ENCODE data around the gene AP1S1.
"Not testable (repeated sequence)": the region's sequence is repeated elsewhere in the genome, so short reads cannot be mapped to it uniquely, and the experiment has no call there.

Gene AP1S1

DNA sequence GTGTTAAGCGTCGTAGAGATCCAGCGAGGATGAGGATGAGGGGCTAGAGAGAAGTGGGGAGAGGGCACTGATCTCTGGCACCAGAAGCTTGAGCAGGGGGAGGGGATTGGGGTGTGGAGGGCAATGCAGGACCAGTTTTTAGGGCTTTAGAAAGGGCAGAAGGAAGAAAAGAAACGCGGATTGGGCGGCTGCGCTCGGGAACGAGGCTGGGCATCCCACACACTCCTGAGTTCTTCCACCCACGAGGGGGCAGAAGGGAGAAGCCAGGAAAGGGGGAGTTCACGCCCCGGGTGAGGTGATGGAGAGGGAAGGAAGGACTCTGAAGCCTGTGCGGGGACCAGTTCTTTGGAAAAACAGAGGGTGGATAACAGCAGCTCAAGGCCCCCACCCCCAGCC, 17.2 kb downstream of the AP1S1 start:
- no peak for DNase-seq (ENCODE audit: low read depth)

- DNase-seq (ENCODE audit: low read depth), result no peak
Measured at GRCh38 chr7:101172005-101172853, 18.0 kb downstream of the AP1S1 start.

GRCh38 chr7:101172854-101173751, 18.8 kb downstream of the AP1S1 start:
- no peak for DNase-seq (ENCODE audit: low read depth)

- DNase-seq (ENCODE audit: low read depth), result peak; percentile 44
Measured at GRCh38 chr7:101173752-101174244, 19.5 kb downstream of the AP1S1 start.

GRCh38 chr7:101174322-101174854, 20.1 kb downstream of the AP1S1 start:
- DNase-seq (ENCODE audit: low read depth), result no peak

DNA sequence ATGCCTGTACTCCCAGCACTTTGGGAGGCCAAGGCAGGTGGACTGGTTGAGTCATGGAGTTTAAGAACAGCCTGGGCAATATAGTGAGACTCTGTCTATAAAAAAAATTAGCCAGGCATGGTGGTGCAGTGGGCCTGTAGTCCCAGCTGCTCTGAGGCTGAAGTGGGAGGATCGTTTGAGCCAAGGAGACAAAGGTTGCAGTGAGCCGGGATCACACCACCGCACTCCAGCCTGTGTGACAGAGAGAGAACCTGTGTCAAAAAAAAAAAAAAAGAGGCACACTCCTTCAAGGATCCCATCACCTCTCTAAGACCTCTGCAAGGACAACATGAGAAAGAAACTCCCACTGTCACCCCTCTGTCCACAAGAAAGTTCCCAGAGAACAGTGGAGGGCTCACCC, 21.4 kb downstream of the AP1S1 start:
- DNase-seq (ENCODE audit: low read depth), result no peak

GRCh38 chr7:101177644-101178043, 23.4 kb downstream of the AP1S1 start:
- DNase-seq (ENCODE audit: low read depth), result no peak

- DNase-seq (ENCODE audit: low read depth), result no peak
Measured at GRCh38 chr7:101179117-101179516, 24.8 kb downstream of the AP1S1 start.

- DNase-seq (ENCODE audit: low read depth), result no peak
Measured at GRCh38 chr7:101179713-101180112, 25.4 kb downstream of the AP1S1 start.

DNA sequence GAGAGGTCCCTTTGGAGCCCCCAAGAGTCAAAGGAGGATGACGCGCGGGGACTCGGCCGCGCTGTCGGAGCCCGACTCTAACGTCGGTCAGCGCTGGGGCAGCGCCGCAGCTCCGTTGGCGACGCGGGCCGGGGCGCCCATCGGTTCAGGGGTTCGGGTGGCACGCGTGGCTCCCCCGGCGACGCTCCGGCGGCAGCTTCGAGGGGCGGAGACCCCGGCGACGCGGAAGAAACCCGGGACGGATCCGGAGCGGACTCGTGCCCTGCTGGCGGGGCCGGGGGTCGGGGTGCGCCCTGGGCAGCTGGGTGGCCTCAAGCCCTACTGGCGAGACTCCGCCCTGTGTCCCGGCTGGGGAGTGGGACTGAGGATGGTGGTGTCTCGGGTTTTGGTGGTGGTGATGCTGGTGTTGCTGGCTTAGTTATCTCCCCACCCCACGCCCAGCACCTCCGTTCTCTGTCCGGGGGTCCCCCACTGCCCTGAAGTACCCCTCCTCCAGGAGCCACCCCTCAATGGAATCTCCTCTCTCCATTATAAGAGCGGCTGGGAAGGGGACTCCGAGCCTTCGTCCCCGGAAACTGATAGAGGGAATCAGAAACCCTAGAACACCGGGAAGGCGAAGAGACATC, 26.0 kb downstream of the AP1S1 start, which contains the start of gene NAT16:
TSS of gene NAT16 (minus strand) at position 164 of the 626 bp plus-strand sequence. CDS start 5,486 bp downstream, outside the sequence.
- DNase-seq (ENCODE audit: low read depth), result no peak

GRCh38 chr7:101185258-101185839, 31.1 kb downstream of the AP1S1 start:
- no peak for DNase-seq (ENCODE audit: low read depth)

GRCh38 chr7:101186194-101186593, 31.9 kb downstream of the AP1S1 start:
- DNase-seq (ENCODE audit: low read depth), result no peak

DNA sequence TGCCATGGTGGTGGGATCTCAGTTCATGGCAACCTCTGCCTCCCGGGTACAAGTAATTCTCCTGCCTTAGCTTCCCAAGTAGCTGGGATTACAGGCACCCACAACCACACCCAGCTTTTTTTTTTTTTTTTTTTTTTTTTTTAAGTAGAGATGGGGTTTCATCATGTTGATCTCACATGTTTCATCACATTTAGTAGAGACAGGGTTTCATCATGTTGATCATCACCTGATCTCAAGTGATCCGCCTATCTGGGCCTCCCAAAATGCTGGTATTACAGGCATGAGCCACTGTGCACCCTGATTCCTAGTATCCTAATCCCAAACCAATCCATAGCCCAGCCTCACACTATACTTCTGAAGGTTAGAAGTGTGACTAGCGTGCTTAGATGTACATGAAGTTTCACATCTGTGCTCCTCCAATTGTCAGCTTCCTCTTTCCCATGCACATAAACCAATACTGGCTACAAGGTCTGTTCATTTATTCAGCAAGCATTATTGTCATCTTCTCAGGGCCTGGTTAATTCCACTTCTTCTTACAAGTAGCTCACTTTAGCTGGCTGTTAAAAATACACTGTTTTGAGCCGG, 32.7 kb downstream of the AP1S1 start:
- DNase-seq (ENCODE audit: low read depth), result no peak

DNA sequence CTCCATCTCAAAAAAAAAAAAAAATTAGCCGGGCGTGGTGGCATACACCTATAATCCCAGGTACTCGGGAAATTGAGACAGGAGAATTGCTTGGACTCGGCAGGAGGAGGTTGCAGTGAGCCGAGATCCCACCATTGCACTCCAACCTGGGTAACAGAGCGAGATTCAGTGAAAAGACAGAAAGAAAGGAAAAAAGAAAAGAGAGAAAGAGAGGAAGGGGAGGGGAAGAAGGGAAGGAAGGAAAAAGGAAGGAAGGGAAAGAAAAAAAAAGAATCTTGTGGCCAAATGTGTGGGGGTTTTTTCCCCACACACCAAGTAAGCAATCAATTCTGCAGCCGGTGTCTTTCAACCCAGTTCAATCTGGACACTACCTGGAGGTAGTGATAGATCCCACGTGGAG, 34.8 kb downstream of the AP1S1 start:
- no peak for DNase-seq (ENCODE audit: low read depth)

GRCh38 chr7:101195884-101196283, 41.6 kb downstream of the AP1S1 start:
- no peak for DNase-seq (ENCODE audit: low read depth)

DNA sequence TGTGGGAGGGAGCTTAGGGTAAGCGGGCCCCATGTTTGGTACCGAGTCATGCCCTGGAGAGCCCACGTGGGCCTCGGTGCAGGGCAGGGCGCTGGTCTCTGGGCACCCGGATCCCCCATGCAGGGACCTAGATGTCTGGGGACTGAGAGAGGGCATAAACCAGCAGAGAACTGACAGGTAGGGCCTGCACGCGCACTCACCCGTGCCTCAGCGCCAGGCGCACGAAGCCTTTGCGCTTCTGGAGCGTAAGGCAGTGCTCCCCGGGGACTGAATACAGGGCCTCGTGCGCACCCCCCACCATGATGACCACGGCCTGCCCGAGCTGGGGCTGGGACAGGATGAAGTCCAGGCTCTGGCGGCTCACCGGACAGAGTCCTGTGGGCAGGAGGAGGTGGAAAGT, 43.7 kb downstream of the AP1S1 start:
- no peak for DNase-seq (ENCODE audit: low read depth)

DNA sequence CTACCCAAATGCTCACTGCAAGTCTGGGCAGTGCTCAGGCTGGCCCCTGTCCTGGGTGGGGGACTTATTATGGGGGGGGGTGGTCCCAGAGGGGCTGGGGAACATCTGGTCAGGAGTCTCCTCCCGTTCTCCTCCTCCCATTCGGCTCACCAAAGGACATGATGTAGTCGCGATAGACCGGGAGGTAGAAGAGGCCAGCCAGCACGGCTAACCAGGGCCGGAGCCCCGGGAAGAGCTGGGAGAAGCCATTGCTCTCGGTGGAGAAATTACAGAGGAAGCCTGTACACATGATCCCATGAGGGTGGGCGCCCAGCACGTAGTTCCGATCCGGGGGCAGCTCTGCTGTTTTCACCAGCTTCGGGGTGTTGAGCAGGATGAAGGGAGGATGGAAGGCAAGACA, 44.2 kb downstream of the AP1S1 start:
- no peak for DNase-seq (ENCODE audit: low read depth)

- not testable (repeated sequence) for DNase-seq (ENCODE audit: low read depth)
Measured at GRCh38 chr7:101199522-101199921, 45.2 kb downstream of the AP1S1 start.

GRCh38 chr7:101200504-101200861, 46.2 kb downstream of the AP1S1 start:
- no peak for DNase-seq (ENCODE audit: low read depth)

DNA sequence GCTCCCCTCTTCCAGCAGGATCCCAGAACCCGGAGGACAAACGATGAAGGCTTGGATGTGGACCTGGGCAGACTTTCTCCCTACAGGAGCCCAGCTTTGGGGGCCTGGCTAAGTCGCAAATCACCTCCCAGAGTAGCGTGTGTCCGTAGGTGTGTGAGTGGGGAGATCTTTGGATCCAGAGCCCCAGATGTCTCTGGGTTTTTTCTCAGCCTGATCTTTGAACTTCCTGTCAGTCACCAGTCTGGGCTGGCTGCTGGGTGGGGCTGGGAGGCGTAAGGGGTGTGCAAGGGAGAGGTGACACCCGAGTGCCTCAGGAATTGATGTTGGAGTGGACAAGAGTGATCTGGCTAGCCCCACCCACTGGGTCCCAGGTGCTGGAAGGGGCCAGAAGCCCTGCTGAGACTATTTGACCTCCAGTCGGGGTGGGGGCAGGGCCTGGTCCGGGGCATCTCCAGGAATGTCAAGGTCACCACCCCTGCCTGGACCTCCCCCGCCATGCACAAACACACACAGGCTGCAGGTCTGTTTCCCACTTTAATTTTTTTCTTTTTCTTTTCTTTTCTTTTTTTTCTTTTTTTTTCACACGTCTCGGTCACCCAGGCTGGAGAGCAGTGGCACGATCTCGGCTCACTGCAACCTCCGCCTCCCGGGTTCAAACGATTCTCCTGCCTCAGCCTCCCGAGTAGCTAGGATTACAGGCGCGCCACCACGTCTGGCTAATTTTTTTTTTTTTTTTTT, 46.8 kb downstream of the AP1S1 start, which contains the start of gene MOGAT3:
TSS of gene MOGAT3 (minus strand) at position 175 of the 738 bp plus-strand sequence. CDS start 182 bp downstream, outside the sequence.
- DNase-seq (ENCODE audit: low read depth), result no peak
